Activated CD4-positive, alpha-beta T cell treated with anti-CD3 and anti-CD28 coated beads for 48 hours (primary cell): Measurements from ENCODE around the gene DOLK.
"Not testable (repeated sequence)": the region's sequence is repeated elsewhere in the genome, so short reads cannot be mapped to it uniquely, and the experiment has no call there.

Experiments
- DNase-seq: peaks from one replicate; pipeline ENCODE4 v3.0.0-alpha.2; 2020

Gene DOLK

GRCh38 chr9:128947527-128948301, at the start of gene DOLK, which contains the start of gene NUP188:
Gene DOLK (minus strand): TSS chr9:128947603. CDS start chr9:128947303, 300 bp downstream.
Gene NUP188 (plus strand): TSS chr9:128947699. CDS start chr9:128947720, 21 bp downstream.
- peak; percentile 99 for DNase-seq

- DNase-seq = no peak
Measured at GRCh38 chr9:128995791-128996190, 48.4 kb upstream of the DOLK start.

GRCh38 chr9:128992995-128993394, 45.6 kb upstream of the DOLK start:
- DNase-seq = no peak

- no peak for DNase-seq
Measured at GRCh38 chr9:128987805-128988204, 40.4 kb upstream of the DOLK start.

GRCh38 chr9:128986671-128987070, 39.3 kb upstream of the DOLK start:
- no peak for DNase-seq

- no peak for DNase-seq
Measured at GRCh38 chr9:128983536-128983935, 36.1 kb upstream of the DOLK start.

GRCh38 chr9:128979111-128979510, 31.7 kb upstream of the DOLK start:
- DNase-seq = no peak

- no peak for DNase-seq
Measured at GRCh38 chr9:128972956-128973355, 25.6 kb upstream of the DOLK start.

- no peak for DNase-seq
Measured at GRCh38 chr9:128969491-128969890, 22.1 kb upstream of the DOLK start.

GRCh38 chr9:128961403-128961802, 14.0 kb upstream of the DOLK start:
- DNase-seq = not testable (repeated sequence)

GRCh38 chr9:128947277-128947526, 201 bp downstream of the DOLK start:
- no peak for DNase-seq

GRCh38 chr9:128946571-128947276, 679 bp downstream of the DOLK start:
- peak; percentile 39 for DNase-seq

- DNase-seq = no peak
Measured at GRCh38 chr9:128945798-128946501, 1.5 kb downstream of the DOLK start.

GRCh38 chr9:128944966-128945365, 2.4 kb downstream of the DOLK start:
- DNase-seq = not testable (repeated sequence)

GRCh38 chr9:128943832-128944620, 3.4 kb downstream of the DOLK start:
- DNase-seq = no peak

GRCh38 chr9:128940946-128941755, 6.3 kb downstream of the DOLK start:
- no peak for DNase-seq

GRCh38 chr9:128940271-128940921, 7.0 kb downstream of the DOLK start:
- DNase-seq = no peak

GRCh38 chr9:128937310-128938165, 9.9 kb downstream of the DOLK start:
- no peak for DNase-seq

- DNase-seq = no peak
Measured at GRCh38 chr9:128936171-128936865, 11.1 kb downstream of the DOLK start.

GRCh38 chr9:128933731-128934130, 13.7 kb downstream of the DOLK start:
- no peak for DNase-seq
